Stimulated activated CD4-positive, alpha-beta T cell treated with anti-CD3 and anti-CD28 coated beads, Interleukin-1b, Interleukin-23, amount 100 ng/mL, for 24 hours (primary cell): ENCODE measurements around the gene KCP.

Experiments
- DNase-seq, 4 experiments: peaks; one replicate each; pipeline ENCODE4 v3.0.0-alpha.2; 2020; ENCODE audit warnings: low read depth in 4 of 4, low spot score in 1 of 4

Gene KCP

GRCh38 chr7:128908750-128909624 lies 1.5 kb downstream of the KCP start:
- DNase-seq = no peak

GRCh38 chr7:128906766-128907559 lies 3.5 kb downstream of the KCP start:
- no peak for DNase-seq

GRCh38 chr7:128906001-128906765 lies 4.3 kb downstream of the KCP start:
- no peak for DNase-seq

DNA sequence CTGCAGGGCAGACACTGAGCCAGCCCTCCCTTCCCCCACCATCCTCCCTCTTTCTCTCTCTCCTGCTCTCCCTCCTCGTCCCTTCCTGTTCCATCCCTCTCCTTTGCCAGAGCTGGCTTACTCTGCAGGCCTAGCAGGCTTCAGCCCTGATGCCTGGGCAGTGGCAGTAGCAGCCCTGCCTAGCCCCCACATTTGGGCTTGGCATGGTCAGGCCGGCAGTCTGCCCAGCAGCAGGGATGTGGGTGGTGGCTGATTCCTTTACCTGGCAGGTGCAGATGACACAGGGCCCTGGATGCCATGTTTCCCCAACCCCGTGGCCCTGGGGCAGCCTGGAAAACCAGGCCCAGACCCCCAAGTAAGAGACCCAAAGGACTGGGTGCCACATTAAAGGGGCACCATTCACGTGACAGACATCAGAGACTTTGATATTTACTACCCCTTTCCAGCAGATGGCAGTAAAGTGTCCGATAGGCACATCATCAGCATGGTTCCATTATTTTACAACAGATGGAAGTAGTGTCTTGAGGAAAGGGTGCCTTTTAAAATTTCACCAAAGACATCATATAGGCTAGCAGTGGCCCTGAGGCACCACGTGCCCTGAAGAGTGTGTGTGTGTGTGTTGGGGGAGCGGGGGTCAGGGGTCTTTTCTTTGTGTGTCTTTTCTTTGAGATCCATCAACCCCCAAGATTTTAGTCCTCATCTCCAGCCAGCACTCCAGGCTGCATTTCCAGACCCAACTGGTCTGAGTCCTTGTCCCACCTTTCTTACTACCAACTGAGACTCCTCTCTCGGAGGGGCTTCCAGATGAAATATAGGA lies 5.9 kb downstream of the KCP start:
- DNase-seq = no peak

DNA sequence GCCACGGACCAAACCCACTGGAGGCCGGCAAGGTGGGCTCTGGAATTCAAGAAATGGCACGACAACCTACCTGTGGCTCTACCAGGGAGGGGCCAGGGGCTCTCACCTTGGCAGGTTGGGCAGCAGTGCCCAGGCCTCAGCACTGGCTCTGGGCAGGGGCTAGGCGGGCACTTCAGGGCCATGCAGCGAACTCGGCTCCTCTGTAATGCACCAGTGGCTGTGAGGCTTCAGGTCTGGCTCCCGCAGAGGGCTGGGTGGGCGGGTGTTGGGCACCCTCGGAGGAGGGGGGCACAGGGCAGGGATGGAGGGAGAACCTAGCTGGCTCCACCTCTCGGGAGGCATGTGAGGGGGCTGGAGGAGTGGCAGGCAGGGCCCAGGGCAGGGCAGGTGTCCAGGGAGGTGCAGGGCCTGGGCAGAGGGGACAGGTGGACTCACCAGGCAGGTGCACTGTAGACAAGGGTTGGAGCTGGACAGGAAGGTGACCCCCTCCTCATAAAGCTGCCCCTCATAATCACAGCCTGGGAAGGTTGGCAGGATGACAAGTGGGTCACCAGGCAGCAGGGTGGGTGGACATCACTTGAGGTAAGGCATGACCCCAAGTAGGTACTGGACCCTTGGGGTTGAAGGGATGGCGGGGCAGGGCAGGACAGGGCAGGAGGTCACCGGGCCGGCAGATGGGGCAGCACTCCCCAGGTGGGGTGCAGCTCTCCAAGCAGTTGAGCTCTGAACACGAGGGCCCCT lies 6.7 kb downstream of the KCP start:
- DNase-seq = no peak

DNA sequence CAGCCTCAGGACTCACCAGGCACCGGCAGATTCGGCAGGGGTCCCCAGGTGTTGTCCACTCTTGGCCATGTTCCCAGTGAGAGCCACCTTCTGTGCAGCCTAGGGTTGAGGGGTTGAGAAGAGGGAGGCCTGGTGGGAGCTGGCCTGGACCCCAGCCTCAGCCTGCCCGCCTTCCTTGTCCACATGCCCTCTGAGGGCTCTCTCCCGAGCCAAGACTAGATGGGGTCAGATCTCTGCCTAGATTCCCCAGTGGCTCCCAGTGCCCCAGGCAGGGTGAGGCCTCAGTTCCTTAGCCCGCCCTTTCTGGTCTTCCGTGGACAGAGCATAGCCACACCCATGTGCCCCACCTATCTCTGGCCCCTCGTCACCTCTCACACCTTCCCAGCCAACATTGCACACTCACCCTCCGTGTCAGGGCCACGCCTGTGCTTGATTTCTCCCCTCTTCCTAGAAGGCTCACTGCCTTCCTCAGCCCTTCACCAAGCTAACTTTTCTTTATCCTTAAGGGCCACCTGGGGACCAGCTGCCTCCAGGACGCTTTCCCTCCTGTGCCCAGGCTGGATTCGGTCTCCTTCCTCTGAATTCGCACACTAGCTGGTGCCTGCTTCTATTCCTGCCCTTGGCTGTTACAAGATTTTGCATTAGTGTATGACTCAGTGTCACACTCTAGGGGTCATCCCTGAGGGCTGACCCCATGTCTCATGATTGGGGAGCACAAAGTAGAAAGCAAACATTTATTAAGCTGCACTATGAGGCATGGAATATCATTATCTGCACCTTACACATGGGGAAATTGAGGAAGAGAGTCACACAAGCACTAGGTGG lies 7.5 kb downstream of the KCP start:
- DNase-seq = no peak

DNA sequence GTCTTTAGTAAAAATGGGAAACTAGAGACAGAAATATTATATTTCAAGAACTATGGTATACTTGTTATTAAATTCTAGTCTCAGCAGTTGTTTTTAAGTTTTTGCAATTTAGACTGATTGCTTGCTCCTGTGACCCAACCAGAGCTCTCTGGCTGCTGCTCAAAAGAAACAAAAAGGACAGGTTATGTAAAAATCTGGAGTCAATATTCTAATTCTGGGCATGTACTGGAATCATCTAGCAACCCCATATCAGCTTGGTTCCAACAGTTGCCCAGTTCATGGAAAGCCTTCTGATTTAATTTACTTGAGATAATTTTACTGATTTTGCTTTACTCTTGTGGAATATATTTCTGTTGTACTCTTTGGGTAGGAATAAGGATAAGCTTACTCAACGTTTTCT lies 10.3 kb downstream of the KCP start:
- no peak for DNase-seq

GRCh38 chr7:128899392-128899791 lies 11.1 kb downstream of the KCP start:
- DNase-seq = no peak

GRCh38 chr7:128895320-128895719 lies 15.2 kb downstream of the KCP start:
- no peak for DNase-seq

DNA sequence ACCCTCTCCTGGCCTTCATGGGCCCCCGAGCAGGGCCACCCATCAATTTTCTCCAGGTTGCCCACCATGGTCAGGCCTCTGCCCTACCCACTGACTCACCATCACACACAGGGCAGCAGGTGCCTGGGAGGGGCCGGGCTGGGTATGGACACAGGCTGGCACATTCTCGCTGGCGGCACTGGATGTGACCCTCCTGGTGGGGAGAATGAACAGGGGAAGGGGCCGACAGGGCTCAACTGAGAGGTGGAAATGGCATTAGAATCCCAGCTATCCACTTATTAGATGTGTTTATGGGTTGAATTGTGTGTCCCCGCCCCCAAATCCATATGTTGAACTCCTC lies 16.4 kb downstream of the KCP start:
- no peak for DNase-seq

DNA sequence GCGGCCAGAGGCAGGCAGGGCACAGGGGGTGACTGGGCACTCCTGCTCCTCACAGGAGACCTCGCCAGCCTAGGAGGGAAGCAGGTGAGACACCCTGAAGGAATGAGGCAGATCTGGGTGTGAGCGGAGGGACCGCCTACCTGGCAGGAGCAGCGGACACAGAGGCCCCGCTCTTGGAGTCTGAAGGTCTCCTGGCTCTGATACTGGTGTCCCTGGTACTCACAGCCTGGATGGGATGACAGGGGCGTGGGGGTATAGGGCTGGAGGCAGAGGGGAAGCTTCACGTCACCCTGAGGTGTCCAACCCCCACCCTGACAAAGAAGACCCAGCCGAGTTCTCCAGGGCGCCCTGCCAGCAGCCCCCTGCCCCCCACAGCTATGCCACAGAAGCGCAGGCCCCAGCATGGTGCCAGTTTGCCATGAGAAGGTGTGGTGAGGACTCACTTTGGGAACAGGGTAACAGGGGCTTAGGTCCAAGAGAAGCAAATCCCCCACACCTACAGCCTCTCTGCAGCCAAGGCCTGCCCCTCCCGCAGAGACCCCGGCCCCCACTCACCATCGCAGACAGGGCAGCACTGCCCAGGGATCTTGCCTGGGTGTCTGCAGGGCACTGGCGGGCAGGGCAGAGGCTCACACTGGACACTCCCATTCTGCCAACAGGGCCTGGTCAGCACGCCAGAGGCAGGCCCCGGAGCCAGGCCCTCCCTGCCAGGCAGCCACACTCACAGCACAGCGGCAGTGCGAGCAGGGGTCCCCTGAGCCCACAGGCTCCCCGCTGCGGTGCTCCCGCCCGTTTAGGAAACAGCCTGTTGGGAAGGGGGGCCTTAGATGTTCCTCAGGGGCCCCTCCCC lies 17.0 kb downstream of the KCP start:
- no peak for DNase-seq

DNA sequence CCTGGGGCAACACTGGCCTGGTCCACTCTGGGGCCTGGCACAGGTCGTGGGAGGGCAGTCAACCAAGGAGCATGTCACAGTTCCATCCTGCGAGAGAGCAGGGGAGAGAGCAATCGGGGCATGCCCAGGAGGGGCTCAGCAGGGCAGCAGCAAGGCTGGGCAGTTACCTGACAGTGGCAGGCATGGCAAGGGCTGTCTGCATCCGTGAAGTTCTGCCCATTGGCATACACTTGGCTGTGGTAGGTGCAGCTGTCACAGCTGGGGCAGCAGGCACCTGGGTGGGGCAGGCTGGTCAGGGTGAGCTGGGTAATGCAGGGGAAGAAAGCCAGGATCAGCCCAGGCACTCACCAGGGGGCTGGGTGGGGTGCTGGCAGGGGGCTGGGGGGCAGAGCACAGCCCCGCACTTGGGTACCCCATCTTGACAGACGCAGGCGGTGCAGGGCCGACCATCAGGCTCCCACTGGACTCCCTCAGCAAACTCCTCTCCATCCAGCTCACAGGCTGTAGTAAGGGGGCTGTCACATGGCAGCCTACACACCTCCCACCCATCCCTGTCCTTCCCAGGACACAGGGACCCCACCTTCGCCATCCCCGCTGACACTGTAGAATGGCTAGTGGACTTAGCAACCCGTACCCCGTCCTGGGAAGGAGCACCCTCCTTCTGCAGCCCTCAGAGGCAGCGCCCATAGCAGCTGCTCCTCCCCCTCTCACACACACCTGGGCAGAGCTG lies 17.8 kb downstream of the KCP start:
- no peak for DNase-seq

- no peak for DNase-seq
Measured at GRCh38 chr7:128891942-128892269, 18.6 kb downstream of the KCP start.

GRCh38 chr7:128891110-128891941 lies 19.2 kb downstream of the KCP start:
- DNase-seq = no peak

GRCh38 chr7:128890306-128891109 lies 20.0 kb downstream of the KCP start:
- DNase-seq = no peak

DNA sequence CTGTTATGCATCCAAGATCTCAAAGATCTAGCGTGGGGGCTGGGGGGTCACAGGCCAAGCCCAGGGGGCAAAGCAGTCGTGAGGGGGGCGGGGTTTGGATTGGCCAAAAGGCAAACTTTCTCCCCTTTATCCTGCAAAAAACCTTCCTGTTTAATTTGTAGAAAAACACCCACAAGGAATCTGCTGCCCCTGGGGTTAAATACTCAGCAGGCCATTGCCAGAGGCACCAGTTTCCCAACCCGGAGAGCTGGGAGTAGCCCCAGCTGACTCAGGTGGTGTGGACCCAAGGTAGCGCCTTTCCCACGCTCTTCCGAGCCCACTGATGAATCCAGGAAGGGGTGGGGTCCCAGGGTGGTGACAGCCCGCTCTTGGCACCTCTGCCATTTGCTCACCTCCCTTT lies 21.4 kb downstream of the KCP start:
- no peak for DNase-seq
